ENCODE results near the gene FRMPD1.

- peak; percentile 92 for TF ChIP-seq CTCF (IDR thresholded peaks at IDR 0.05; ENCODE audit: low read length)
- no peak for TF ChIP-seq EZH2 (optimal IDR thresholded peaks at IDR 0.05; ENCODE audit: low read depth, low read length)
Observed at GRCh38 chr9:37747271-37747753, 96.6 kb downstream of the FRMPD1 start.
